HepG2 (cell line): Measurements from ENCODE around the gene RASSF6. TPM values are rescaled to one million over a fixed set of nuclear protein-coding genes. Genes with fewer than 3 reads are reported as not detected.
A peak's percentile ranks its signal among the peaks of the same experiment; 100 is the strongest.

Experiments used
- BCL6 ChIP-seq: IDR thresholded peaks from 2 replicates; pipeline ENCODE4 v1.6.1; 2016; ENCODE audit warnings: missing genetic modification reagents, missing compliant biosample characterization
- CBFB ChIP-seq: sonication (generic); formaldehyde crosslinking; IDR thresholded peaks from 2 replicates; pipeline ENCODE4 v1.4.0; 2020; ENCODE audit warnings: missing genetic modification reagents
- CC2D1A ChIP-seq: sonication (generic); formaldehyde crosslinking; IDR thresholded peaks from 2 replicates; pipeline ENCODE4 v1.8.1; 2023; ENCODE audit warnings: mild to moderate bottlenecking, missing genetic modification reagents
- FOXJ3 ChIP-seq: sonication (generic); formaldehyde crosslinking; IDR thresholded peaks from 2 replicates; pipeline ENCODE4 v1.4.0; 2020; ENCODE audit warnings: missing genetic modification reagents, mild to moderate bottlenecking, borderline replicate concordance
- FOXK2 ChIP-seq: fragments of 450-650 bp; IDR thresholded peaks from 2 replicates; pipeline ENCODE4 v1.6.1; 2016
- KLF11 ChIP-seq: IDR thresholded peaks from 2 replicates; pipeline ENCODE4 v1.6.1; 2016; ENCODE audit warnings: missing compliant biosample characterization
- MAFK ChIP-seq, 2 experiments: IDR thresholded peaks in 1 of 2; conservative IDR thresholded peaks in 1 of 2; 2 replicates each; pipeline ENCODE4 v1.6.1; 2011; ENCODE audit warnings: improper control_type of control experiment in 2 of 2, low read length in 2 of 2
- MIER2 ChIP-seq: IDR thresholded peaks from 2 replicates; pipeline ENCODE4 v1.6.1; 2016; ENCODE audit warnings: missing biosample characterization, missing genetic modification reagents
- MXD4 ChIP-seq: IDR thresholded peaks from 2 replicates; pipeline ENCODE4 v1.6.1; 2016; ENCODE audit warnings: mild to moderate bottlenecking, missing biosample characterization, missing genetic modification reagents
- NFATC3 ChIP-seq: sonication (generic); formaldehyde crosslinking; IDR thresholded peaks from 2 replicates; pipeline ENCODE4 v1.5.1; 2020; ENCODE audit warnings: mild to moderate bottlenecking, missing genetic modification reagents
- NFIC ChIP-seq: IDR thresholded peaks from 2 replicates; pipeline ENCODE4 v1.6.1; 2012; ENCODE audit warnings: mild to moderate bottlenecking, low read length, inconsistent platforms
- ONECUT2 ChIP-seq: sonication (generic); formaldehyde crosslinking; IDR thresholded peaks from 2 replicates; pipeline ENCODE4 v1.4.0; 2020; ENCODE audit warnings: missing genetic modification reagents
- PITX1 ChIP-seq: sonication (generic); formaldehyde crosslinking; IDR thresholded peaks from 2 replicates; pipeline ENCODE4 v1.5.1; 2020; ENCODE audit warnings: mild to moderate bottlenecking, missing genetic modification reagents
- POGZ ChIP-seq: sonication (generic); formaldehyde crosslinking; IDR thresholded peaks from 2 replicates; pipeline ENCODE4 v1.4.0; 2020; ENCODE audit warnings: mild to moderate bottlenecking, missing genetic modification reagents
- REXO4 ChIP-seq: sonication (generic); formaldehyde crosslinking; IDR thresholded peaks from 2 replicates; pipeline ENCODE4 v1.8.0; 2022; ENCODE audit warnings: missing genetic modification reagents, mild to moderate bottlenecking, borderline replicate concordance
- RFX5 ChIP-seq: IDR thresholded peaks from 2 replicates; pipeline ENCODE4 v1.6.1; 2011; ENCODE audit warnings: low read depth, low read length, improper control_type of control experiment
- ZFAT ChIP-seq: sonication (generic); formaldehyde crosslinking; conservative IDR thresholded peaks from 2 replicates; pipeline ENCODE4 v1.8.1; 2023; ENCODE audit warnings: missing genetic modification reagents, inconsistent platforms
- ZFP36L2 ChIP-seq: sonication (generic); formaldehyde crosslinking; IDR thresholded peaks from 2 replicates; pipeline ENCODE4 v1.4.0; 2020; ENCODE audit warnings: missing genetic modification reagents
- ZFP62 ChIP-seq: sonication (generic); formaldehyde crosslinking; IDR thresholded peaks from 2 replicates; pipeline ENCODE4 v1.4.0; 2020; ENCODE audit warnings: missing genetic modification reagents
- ZNF329 ChIP-seq: sonication (generic); formaldehyde crosslinking; IDR thresholded peaks from 2 replicates; pipeline ENCODE4 v1.9.0; 2021; ENCODE audit warnings: low read depth, mild to moderate bottlenecking, missing genetic modification reagents
- ZNF562 ChIP-seq: sonication (generic); formaldehyde crosslinking; IDR thresholded peaks from 2 replicates; pipeline ENCODE4 v1.8.0; 2022; ENCODE audit warnings: missing genetic modification reagents, borderline replicate concordance
- ZNF879 ChIP-seq: sonication (generic); formaldehyde crosslinking; IDR thresholded peaks from 2 replicates; pipeline ENCODE4 v1.8.1; 2023; ENCODE audit warnings: missing genetic modification reagents
- ZSCAN9 ChIP-seq: IDR thresholded peaks from 2 replicates; pipeline ENCODE4 v1.6.1; 2016; ENCODE audit warnings: borderline replicate concordance
- polyA plus RNA-seq, 8 experiments: library from polyadenylated mRNA; depleted of rRNA in 3 of 8; stranded (reverse) in 7 of 8; unstranded in 1 of 8; fragments of >200 nt; fragmentation: Illumina TruSeq in 4 of 8; extraction: Trizol in 4 of 8; gene quantifications; 2 replicates each; pipeline versions ENCODE4 v1.2.1 to v1.2.3, GENCODE V29; 2011 to 2016; ENCODE audit warnings: low read depth in 4 of 8, missing spikeins in 1 of 8, mixed read lengths in 1 of 8; ENCODE audit not compliant: insufficient read depth in 1 of 8
- total RNA-seq, 5 experiments: library from RNA; depleted of rRNA; stranded (reverse); fragments of >200 nt; fragmentation: Illumina TruSeq; extraction: Trizol; gene quantifications; 2 replicates each; pipeline ENCODE4 v1.2.3, GENCODE V29; 2016; ENCODE audit warnings: low read depth in 1 of 5
- TF ChIP-seq, protein P1 (sequence below): sonication (generic); formaldehyde crosslinking; IDR thresholded peaks from 2 replicates; pipeline ENCODE4 v1.5.0; 2020; ENCODE audit warnings: missing genetic modification reagents, mild to moderate bottlenecking, borderline replicate concordance
- TF ChIP-seq, protein P2 (sequence below): sonication (generic); formaldehyde crosslinking; IDR thresholded peaks from 2 replicates; pipeline ENCODE4 v1.5.0; 2020; ENCODE audit warnings: missing genetic modification reagents
- TF ChIP-seq, protein P3 (sequence below): sonication (generic); formaldehyde crosslinking; IDR thresholded peaks from 2 replicates; pipeline ENCODE4 v1.4.0; 2020; ENCODE audit warnings: missing genetic modification reagents
- TF ChIP-seq, protein P4 (sequence below): sonication (generic); formaldehyde crosslinking; IDR thresholded peaks from 2 replicates; pipeline ENCODE4 v1.5.0; 2020; ENCODE audit warnings: missing genetic modification reagents
- TF ChIP-seq, protein P5 (sequence below): IDR thresholded peaks from 2 replicates; pipeline ENCODE4 v1.6.1; 2016; ENCODE audit warnings: missing compliant biosample characterization, missing genetic modification reagents, borderline replicate concordance

The RASSF6 gene
- total and polyA plus RNA-seq, 2 of the 13 experiments (the other 11 are each of a cell fraction or from before 2014, with no cell fraction given): 0.03 to 0.11 TPM

DNA sequence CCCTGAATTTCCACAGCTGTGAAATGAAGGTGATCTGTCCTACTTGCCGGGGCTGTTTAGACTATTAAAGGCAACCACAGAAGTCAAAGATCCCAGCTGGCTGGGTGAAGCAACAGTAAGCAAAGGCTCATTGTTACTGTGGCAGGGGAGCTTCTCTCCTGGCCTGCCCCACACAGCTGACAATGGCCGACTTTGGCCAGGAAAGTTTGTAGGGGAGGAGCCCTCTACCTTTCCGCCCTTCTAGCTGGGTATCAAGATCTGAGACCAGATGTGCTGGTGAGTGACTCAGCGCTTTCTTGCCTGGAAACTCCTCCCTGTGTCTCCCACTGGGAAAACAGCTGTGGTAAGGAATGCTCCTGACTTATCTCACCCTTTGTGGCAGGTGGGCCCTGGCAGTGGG is 21.1 kb downstream of the RASSF6 start (continued):
- TF ChIP-seq, protein P1, sequence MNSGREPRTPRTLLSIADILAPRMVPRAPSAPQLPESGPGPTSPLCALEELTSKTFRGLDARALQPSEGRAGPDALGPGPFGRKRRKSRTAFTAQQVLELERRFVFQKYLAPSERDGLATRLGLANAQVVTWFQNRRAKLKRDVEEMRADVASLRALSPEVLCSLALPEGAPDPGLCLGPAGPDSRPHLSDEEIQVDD: no peak
- TF ChIP-seq NFATC3 (no peak), MAFK (conservative IDR thresholded peaks at IDR 0.05 in 1 of 2, IDR thresholded peaks at IDR 0.05 in 1 of 2; ENCODE audit: low read length in 2 of 2) (peak; percentile 75 to 89), REXO4 (CRISPR knock-in tag) (no peak), PITX1 (CRISPR knock-in tag) (peak; percentile 46; the same call in 1 of the 2 replicates), BCL6 (CRISPR knock-in tag) (peak; percentile 83), CC2D1A (CRISPR knock-in tag) (no peak), ZNF879 (CRISPR knock-in tag) (no peak), ONECUT2 (CRISPR knock-in tag) (no peak), ZNF562 (CRISPR knock-in tag) (no peak), MXD4 (no peak), ZNF329 (CRISPR knock-in tag) (no peak), ZFP36L2 (CRISPR knock-in tag) (no peak), ZFP62 (no peak), NFIC (no peak), RFX5 (0 out of 2 replicates have a peak, but pooled peaks have one; percentile 16), FOXK2 (0 out of 2 replicates have a peak, but pooled peaks have one; percentile 12), POGZ (peak; percentile 77; the same call in 1 of the 2 replicates), ZFAT (no peak), FOXJ3 (CRISPR knock-in tag) (peak; percentile 86), MIER2 (CRISPR knock-in tag) (peak; percentile 73; the same call in 1 of the 2 replicates), ZSCAN9 (CRISPR knock-in tag) (peak; percentile 29; the same call in 1 of the 2 replicates), KLF11 (CRISPR knock-in tag) (0 out of 2 replicates have a peak, but pooled peaks have one; percentile 22), CBFB (CRISPR knock-in tag) (peak; percentile 90)
- TF ChIP-seq, protein P2, sequence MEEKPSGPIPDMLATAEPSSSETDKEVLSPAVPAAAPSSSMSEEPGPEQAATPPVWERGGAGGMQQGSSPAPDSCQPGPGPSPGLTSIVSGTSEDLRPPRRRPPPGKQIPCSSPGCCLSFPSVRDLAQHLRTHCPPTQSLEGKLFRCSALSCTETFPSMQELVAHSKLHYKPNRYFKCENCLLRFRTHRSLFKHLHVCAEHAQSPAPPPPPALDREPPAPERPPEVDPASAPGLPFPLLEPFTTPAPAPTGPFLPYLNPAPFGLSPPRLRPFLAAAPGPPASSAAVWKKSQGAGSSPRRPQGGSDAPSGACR (CRISPR knock-in tag): no peak
- TF ChIP-seq, protein P3, sequence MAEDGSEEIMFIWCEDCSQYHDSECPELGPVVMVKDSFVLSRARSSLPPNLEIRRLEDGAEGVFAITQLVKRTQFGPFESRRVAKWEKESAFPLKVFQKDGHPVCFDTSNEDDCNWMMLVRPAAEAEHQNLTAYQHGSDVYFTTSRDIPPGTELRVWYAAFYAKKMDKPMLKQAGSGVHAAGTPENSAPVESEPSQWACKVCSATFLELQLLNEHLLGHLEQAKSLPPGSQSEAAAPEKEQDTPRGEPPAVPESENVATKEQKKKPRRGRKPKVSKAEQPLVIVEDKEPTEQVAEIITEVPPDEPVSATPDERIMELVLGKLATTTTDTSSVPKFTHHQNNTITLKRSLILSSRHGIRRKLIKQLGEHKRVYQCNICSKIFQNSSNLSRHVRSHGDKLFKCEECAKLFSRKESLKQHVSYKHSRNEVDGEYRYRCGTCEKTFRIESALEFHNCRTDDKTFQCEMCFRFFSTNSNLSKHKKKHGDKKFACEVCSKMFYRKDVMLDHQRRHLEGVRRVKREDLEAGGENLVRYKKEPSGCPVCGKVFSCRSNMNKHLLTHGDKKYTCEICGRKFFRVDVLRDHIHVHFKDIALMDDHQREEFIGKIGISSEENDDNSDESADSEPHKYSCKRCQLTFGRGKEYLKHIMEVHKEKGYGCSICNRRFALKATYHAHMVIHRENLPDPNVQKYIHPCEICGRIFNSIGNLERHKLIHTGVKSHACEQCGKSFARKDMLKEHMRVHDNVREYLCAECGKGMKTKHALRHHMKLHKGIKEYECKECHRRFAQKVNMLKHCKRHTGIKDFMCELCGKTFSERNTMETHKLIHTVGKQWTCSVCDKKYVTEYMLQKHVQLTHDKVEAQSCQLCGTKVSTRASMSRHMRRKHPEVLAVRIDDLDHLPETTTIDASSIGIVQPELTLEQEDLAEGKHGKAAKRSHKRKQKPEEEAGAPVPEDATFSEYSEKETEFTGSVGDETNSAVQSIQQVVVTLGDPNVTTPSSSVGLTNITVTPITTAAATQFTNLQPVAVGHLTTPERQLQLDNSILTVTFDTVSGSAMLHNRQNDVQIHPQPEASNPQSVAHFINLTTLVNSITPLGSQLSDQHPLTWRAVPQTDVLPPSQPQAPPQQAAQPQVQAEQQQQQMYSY (CRISPR knock-in tag): no peak
- TF ChIP-seq, protein P4, sequence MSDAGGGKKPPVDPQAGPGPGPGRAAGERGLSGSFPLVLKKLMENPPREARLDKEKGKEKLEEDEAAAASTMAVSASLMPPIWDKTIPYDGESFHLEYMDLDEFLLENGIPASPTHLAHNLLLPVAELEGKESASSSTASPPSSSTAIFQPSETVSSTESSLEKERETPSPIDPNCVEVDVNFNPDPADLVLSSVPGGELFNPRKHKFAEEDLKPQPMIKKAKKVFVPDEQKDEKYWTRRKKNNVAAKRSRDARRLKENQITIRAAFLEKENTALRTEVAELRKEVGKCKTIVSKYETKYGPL (CRISPR knock-in tag): no peak
- TF ChIP-seq, protein P5, sequence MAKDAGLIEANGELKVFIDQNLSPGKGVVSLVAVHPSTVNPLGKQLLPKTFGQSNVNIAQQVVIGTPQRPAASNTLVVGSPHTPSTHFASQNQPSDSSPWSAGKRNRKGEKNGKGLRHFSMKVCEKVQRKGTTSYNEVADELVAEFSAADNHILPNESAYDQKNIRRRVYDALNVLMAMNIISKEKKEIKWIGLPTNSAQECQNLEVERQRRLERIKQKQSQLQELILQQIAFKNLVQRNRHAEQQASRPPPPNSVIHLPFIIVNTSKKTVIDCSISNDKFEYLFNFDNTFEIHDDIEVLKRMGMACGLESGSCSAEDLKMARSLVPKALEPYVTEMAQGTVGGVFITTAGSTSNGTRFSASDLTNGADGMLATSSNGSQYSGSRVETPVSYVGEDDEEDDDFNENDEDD (CRISPR knock-in tag): no peak
